ENCODE measurements around the gene GRN. TPM values are rescaled to one million over a fixed set of nuclear protein-coding genes. Genes with fewer than 3 reads are reported as not detected.
"Not testable (repeated sequence)": the region's sequence is repeated elsewhere in the genome, so short reads cannot be mapped to it uniquely, and the experiment has no call there.

Gene GRN
- total and polyA plus RNA-seq, 2 experiments from 2014 or later, result 274 to 377 TPM

GRCh38 chr17:44363613-44364159 is 18.6 kb downstream of the GRN start, which contains the start of gene FAM171A2:
Gene FAM171A2 (minus strand): TSS chr17:44363853. CDS start chr17:44363714, 139 bp downstream.
- peak; percentile 67 to 88 for DNase-seq (ENCODE audit: low read depth in 1 of 2, low spot score in 1 of 2)
- TF ChIP-seq CTCF (IDR thresholded peaks at IDR 0.05; ENCODE audit: low read depth, low read length), result peak; percentile 24
- Histone ChIP-seq H3K4me1 (ENCODE audit: low read depth) (peaks cover 30% of the 10 kb centered on the region), H3K4me3 (peak within 1 kb of the TSS; percentile 84), H3K36me3 (no peaks in the 10 kb centered on the region), H3K27me3 (peaks cover 21% of the 10 kb centered on the region), H3K27ac (no peak within 1 kb of the TSS), H3K9me3 (ENCODE audit: low read depth) (no peaks in the 10 kb centered on the region)

GRCh38 chr17:44365051-44365450 is 19.9 kb downstream of the GRN start:
- H3K27me3 ChIP-seq, result peaks cover 21% of the 10 kb centered on the region
- H3K9me3 ChIP-seq (ENCODE audit: low read depth); H3K36me3 ChIP-seq; H3K4me3 ChIP-seq; H3K27ac ChIP-seq; DNase-seq (ENCODE audit: low read depth in 1 of 2, low spot score in 1 of 2): not testable (repeated sequence)
- peaks cover 26% of the 10 kb centered on the region for H3K4me1 ChIP-seq (ENCODE audit: low read depth)

GRCh38 chr17:44367231-44367979 is 22.3 kb downstream of the GRN start:
- Histone ChIP-seq H3K27me3 (peaks cover 21% of the 10 kb centered on the region), H3K27ac (no peak overlapping the region), H3K9me3 (ENCODE audit: low read depth) (no peaks in the 10 kb centered on the region), H3K36me3 (no peaks in the 10 kb centered on the region), H3K4me3 (no peak overlapping the region), H3K4me1 (ENCODE audit: low read depth) (peaks cover 4% of the 10 kb centered on the region)
- no peak for DNase-seq (ENCODE audit: low read depth in 1 of 2, low spot score in 1 of 2)
- TF ChIP-seq CTCF (IDR thresholded peaks at IDR 0.05; ENCODE audit: low read depth, low read length), result no peak

GRCh38 chr17:44368391-44369243 is 23.5 kb downstream of the GRN start:
- not testable (repeated sequence) for H3K4me3 ChIP-seq; H3K9me3 ChIP-seq (ENCODE audit: low read depth); H3K27ac ChIP-seq; DNase-seq (ENCODE audit: low read depth in 1 of 2, low spot score in 1 of 2); H3K36me3 ChIP-seq; H3K4me1 ChIP-seq (ENCODE audit: low read depth)
- H3K27me3 ChIP-seq, result peaks cover 21% of the 10 kb centered on the region

- not testable (repeated sequence) for H3K4me3 ChIP-seq; H3K27ac ChIP-seq; H3K36me3 ChIP-seq; H3K9me3 ChIP-seq (ENCODE audit: low read depth); H3K4me1 ChIP-seq (ENCODE audit: low read depth); DNase-seq (ENCODE audit: low read depth in 1 of 2, low spot score in 1 of 2)
- peaks cover 21% of the 10 kb centered on the region for H3K27me3 ChIP-seq
These were observed 24.4 kb downstream of the GRN start for GRCh38 chr17:44369414-44370023.

GRCh38 chr17:44372036-44372435 is 26.9 kb downstream of the GRN start:
- H3K27me3 ChIP-seq, result peaks cover 2% of the 10 kb centered on the region
- no peak for DNase-seq (ENCODE audit: low read depth in 1 of 2, low spot score in 1 of 2)

More at GRCh38 chr17:44372036-44372435, 26.9 kb downstream of the GRN start:
- TF ChIP-seq CTCF (IDR thresholded peaks at IDR 0.05; ENCODE audit: low read depth, low read length), result no peak
- Histone ChIP-seq H3K4me3 (no peak overlapping the region), H3K36me3 (no peaks in the 10 kb centered on the region), H3K4me1 (ENCODE audit: low read depth) (no peaks in the 10 kb centered on the region), H3K9me3 (ENCODE audit: low read depth) (no peaks in the 10 kb centered on the region), H3K27ac (no peak overlapping the region)

Measured in cardiac muscle cell (in vitro differentiated cells and primary cell).